Testis (tissue), 2 donors: ENCODE data around the gene TRAF2.

Experiments used
- POLR2A ChIP-seq: fragments of 450-650 bp; IDR thresholded peaks from one replicate; pipeline ENCODE4 v1.6.1; 2017; ENCODE audit warnings: antibody characterized with exemption, mild to moderate bottlenecking, moderate library complexity
- TF ChIP-seq, protein P1 (sequence below), 3 experiments: fragments of 450-650 bp in 2 of 3; fragments of 200-600 bp in 1 of 3; sonication (generic) in 1 of 3; IDR thresholded peaks; one replicate each; pipeline ENCODE4 v1.5.1; 2016 to 2019; ENCODE audit warnings: antibody characterized with exemption in 3 of 3, mild to moderate bottlenecking in 2 of 3, moderate library complexity in 1 of 3

DNA sequence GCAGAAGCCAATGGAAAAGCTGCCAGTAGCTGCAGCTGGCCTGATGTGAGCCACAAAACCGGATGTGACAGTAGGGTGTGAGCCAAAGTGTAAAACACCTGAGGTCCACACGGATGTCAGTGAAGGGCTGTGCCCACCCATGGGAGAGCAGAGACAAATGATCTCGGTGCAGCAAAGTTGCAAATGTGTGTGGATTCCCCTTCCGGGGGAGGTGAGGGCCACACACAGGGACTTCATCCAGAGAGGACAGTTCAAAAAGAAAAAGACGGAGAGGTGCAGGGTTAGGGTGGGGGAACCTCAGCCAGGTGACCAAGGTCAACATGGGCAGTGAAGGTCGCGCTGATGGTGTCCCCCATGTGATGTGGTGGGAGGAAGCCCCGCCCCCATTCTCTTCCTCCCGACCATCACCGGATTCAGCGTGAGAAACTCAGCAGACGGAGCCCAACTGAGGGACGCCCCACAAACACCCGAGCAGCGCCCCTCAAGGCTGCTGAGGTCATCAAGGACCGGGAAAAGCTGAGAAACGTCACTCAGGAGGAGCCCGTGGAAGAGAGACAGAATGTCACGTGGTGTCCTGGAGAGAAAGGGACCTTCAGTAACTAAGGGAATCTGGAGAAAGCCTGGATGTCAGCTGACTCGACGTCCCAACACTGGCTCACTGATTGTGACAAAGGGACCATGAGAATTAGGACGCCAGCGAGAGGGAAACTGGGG lies 79.6 kb downstream of the TRAF2 start:
- no peak for TF ChIP-seq POLR2A
- TF ChIP-seq, protein P1, sequence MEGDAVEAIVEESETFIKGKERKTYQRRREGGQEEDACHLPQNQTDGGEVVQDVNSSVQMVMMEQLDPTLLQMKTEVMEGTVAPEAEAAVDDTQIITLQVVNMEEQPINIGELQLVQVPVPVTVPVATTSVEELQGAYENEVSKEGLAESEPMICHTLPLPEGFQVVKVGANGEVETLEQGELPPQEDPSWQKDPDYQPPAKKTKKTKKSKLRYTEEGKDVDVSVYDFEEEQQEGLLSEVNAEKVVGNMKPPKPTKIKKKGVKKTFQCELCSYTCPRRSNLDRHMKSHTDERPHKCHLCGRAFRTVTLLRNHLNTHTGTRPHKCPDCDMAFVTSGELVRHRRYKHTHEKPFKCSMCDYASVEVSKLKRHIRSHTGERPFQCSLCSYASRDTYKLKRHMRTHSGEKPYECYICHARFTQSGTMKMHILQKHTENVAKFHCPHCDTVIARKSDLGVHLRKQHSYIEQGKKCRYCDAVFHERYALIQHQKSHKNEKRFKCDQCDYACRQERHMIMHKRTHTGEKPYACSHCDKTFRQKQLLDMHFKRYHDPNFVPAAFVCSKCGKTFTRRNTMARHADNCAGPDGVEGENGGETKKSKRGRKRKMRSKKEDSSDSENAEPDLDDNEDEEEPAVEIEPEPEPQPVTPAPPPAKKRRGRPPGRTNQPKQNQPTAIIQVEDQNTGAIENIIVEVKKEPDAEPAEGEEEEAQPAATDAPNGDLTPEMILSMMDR (IDR thresholded peaks at IDR 0.05) = no peak
